Adipocyte (in vitro differentiated cells): ENCODE results near the gene PDZRN3.

Source experiments
- DNase-seq: peaks from one replicate; pipeline ENCODE4 v3.0.0-alpha.2; 2015; ENCODE audit warnings: low read depth
- H3K27me3 ChIP-seq: replicated peaks from 2 replicates; pipeline ENCODE4 v1.7.0; 2013; ENCODE audit warnings: mild to moderate bottlenecking, low read length, moderate library complexity; ENCODE audit not compliant: control insufficient read depth, insufficient read depth
- H3K36me3 ChIP-seq: 2 replicates; pipeline ENCODE4 v1.7.0; 2013; ENCODE audit warnings: low read length, mild to moderate bottlenecking, moderate library complexity; ENCODE audit not compliant: control insufficient read depth, insufficient read depth, severe bottlenecking
- H3K4me1 ChIP-seq: 2 replicates; pipeline ENCODE4 v1.7.0; 2013; ENCODE audit warnings: mild to moderate bottlenecking, low read length, moderate library complexity; ENCODE audit not compliant: control insufficient read depth, insufficient read depth
- H3K4me3 ChIP-seq: 2 replicates; pipeline ENCODE4 v1.7.0; 2013; ENCODE audit warnings: mild to moderate bottlenecking, low read length, moderate library complexity
- H3K9ac ChIP-seq: 2 replicates; pipeline ENCODE4 v1.7.0; 2013; ENCODE audit warnings: mild to moderate bottlenecking, low read length, moderate library complexity
- H3K9me3 ChIP-seq: 2 replicates; pipeline ENCODE4 v1.7.0; 2013; ENCODE audit warnings: mild to moderate bottlenecking, low read length, moderate library complexity; ENCODE audit not compliant: control insufficient read depth

PDZRN3 gene

DNA sequence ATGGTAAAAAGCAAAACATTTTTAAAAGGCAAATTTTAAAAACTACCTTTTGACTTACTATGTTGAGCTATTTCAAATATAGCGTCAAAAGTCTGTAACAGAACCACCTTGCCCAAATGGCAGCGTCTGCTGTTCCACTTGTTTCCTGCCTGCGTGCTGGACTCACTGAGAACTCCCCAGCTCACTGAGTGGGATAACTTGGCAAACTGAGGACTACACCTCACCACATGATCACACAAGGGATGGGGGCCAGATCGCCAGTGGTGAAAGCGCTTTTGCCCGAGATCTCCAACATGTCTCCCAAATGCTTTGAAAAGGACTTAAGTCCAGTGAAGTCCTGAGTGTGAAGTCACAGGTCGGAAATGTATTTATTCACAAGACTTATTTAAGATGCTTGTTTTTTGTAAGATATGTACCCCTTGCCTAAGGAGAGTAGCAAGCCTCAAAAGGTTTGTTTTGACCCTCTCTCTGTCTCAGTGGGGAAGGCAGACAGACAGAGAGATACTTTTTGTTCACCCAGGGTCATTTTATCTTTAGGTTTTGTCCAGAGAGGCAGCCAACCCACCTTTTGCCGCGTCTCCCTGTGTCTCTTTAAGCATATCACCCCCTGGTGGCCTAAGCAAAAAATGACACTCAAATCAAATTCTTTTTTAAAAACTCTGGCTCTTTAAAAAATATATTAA is 192.6 kb downstream of the PDZRN3 start:
- H3K9ac ChIP-seq = peak overlapping the region; percentile 6
- H3K4me3 ChIP-seq = no peak overlapping the region
- H3K9me3 ChIP-seq = no peaks in the 10 kb centered on the region
- H3K4me1 ChIP-seq = peaks cover 20% of the 10 kb centered on the region
- H3K27me3 ChIP-seq = no peaks in the 10 kb centered on the region
- DNase-seq = peak; percentile 74
- no peaks in the 10 kb centered on the region for H3K36me3 ChIP-seq

DNA sequence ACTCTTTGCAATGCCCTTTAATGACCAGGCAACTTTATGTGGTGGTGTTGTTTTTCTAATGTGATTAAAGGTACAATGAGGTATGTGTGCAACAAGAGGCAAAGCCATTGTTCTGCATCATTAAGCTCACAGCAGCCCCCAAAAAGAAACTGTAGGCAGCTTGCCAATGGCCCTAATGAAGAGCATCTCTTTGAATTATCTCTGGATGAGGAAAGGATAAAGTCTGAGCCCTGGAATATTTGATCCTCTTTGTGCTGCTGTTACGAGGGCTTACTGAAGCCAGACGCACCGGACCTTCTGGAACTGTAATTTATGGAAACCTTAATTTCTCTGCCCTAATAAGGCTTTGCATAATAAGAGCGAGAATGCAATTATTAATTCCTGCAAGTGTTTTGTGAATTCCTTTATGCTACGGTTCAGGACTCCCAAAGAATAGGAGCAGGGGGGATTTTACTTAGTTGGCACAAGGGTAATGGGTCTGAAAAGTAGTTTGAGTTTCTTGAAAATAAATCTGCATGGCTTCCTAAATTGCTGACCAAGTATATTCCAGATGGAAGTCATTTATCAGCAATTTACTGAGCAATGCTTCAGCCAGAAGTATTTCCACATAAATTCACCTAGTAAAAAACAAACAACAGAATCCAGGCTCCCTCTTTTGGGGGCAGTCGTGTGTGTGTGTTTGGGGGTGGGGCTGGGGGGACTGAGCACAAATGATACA is 193.4 kb downstream of the PDZRN3 start:
- no peak overlapping the region for H3K9ac ChIP-seq
- H3K27me3 ChIP-seq = no peaks in the 10 kb centered on the region
- no peak overlapping the region for H3K4me3 ChIP-seq
- peak; percentile 43 for DNase-seq
- peaks cover 20% of the 10 kb centered on the region for H3K4me1 ChIP-seq
- H3K9me3 ChIP-seq = no peaks in the 10 kb centered on the region
- no peaks in the 10 kb centered on the region for H3K36me3 ChIP-seq

- Histone ChIP-seq H3K9ac (no peak overlapping the region), H3K27me3 (no peaks in the 10 kb centered on the region), H3K9me3 (no peaks in the 10 kb centered on the region), H3K4me1 (peaks cover 24% of the 10 kb centered on the region), H3K4me3 (no peak overlapping the region), H3K36me3 (no peaks in the 10 kb centered on the region)
- DNase-seq = no peak
These were observed 197.6 kb downstream of the PDZRN3 start for GRCh38 chr3:73427048-73427706.

GRCh38 chr3:73426606-73427005 is 198.1 kb downstream of the PDZRN3 start:
- no peak overlapping the region for H3K9ac ChIP-seq
- no peaks in the 10 kb centered on the region for H3K36me3 ChIP-seq
- H3K27me3 ChIP-seq = no peaks in the 10 kb centered on the region
- H3K4me1 ChIP-seq = peaks cover 20% of the 10 kb centered on the region
- H3K9me3 ChIP-seq = no peaks in the 10 kb centered on the region
- no peak overlapping the region for H3K4me3 ChIP-seq
- no peak for DNase-seq

- no peaks in the 10 kb centered on the region for H3K27me3 ChIP-seq
These were observed 201.6 kb downstream of the PDZRN3 start for GRCh38 chr3:73423116-73423515.

DNA sequence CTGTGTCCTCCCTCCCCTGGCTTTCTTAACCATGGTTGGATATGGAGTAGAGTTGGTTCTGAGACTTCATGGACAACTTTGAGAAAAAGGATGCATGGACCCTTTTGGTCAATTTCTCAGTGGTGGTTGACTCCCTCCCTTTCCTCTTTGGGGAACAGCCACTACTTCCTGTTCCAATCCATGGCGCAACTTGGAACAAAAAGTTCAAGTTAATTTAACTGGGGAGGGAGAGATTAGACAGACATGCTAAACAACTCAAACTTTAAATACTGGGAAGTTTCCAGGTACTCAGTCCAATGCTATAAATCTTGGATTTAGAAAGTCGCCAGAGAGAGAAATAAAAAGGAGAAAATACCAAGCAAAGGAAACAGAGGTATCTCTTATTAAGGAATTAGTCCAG is 202.2 kb downstream of the PDZRN3 start:
- Histone ChIP-seq H3K4me3 (peak overlapping the region; percentile 55), H3K4me1 (peaks cover 43% of the 10 kb centered on the region), H3K9me3 (no peaks in the 10 kb centered on the region), H3K27me3 (no peaks in the 10 kb centered on the region), H3K9ac (peak overlapping the region; percentile 1), H3K36me3 (no peaks in the 10 kb centered on the region)
- no peak for DNase-seq

More at GRCh38 chr3:73423116-73423515, 201.6 kb downstream of the PDZRN3 start:
- Histone ChIP-seq H3K4me1 (peaks cover 37% of the 10 kb centered on the region), H3K9ac (peak overlapping the region; percentile 1), H3K4me3 (peak overlapping the region; percentile 55), H3K36me3 (no peaks in the 10 kb centered on the region), H3K9me3 (no peaks in the 10 kb centered on the region)
- DNase-seq = no peak

DNA sequence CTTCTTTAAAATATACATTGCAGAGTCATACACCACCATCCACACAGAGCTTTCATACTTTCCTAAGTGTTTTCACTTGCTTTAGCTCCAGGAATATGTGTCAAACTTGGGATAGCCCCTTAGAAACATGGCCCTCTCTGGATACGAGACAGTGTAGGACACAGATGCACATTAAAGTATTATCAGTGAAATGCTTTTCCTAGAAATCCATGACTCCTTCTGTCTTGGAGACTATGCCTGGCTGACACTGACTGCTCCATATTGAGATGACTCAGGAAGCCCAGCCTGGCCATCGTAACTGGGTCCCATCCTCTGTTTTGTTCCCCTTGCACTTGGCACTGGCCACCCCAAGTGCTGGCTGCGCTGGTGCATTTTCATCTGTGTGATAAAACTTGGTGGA is 204.8 kb downstream of the PDZRN3 start:
- Histone ChIP-seq H3K9me3 (no peaks in the 10 kb centered on the region), H3K4me1 (peaks cover 44% of the 10 kb centered on the region), H3K9ac (no peak overlapping the region), H3K27me3 (no peaks in the 10 kb centered on the region), H3K4me3 (peak overlapping the region; percentile 63), H3K36me3 (no peaks in the 10 kb centered on the region)
- DNase-seq = peak; percentile 24

- Histone ChIP-seq H3K36me3 (no peaks in the 10 kb centered on the region), H3K4me1 (peaks cover 44% of the 10 kb centered on the region), H3K4me3 (peak overlapping the region; percentile 63), H3K9me3 (no peaks in the 10 kb centered on the region), H3K27me3 (no peaks in the 10 kb centered on the region), H3K9ac (peak overlapping the region; percentile 46)
- peak; percentile 79 for DNase-seq
These were observed 205.4 kb downstream of the PDZRN3 start for GRCh38 chr3:73419179-73419803.

GRCh38 chr3:73418681-73419080 is 206.1 kb downstream of the PDZRN3 start:
- peak overlapping the region; percentile 46 for H3K9ac ChIP-seq
- H3K4me3 ChIP-seq = peak overlapping the region; percentile 63
- peak; percentile 10 for DNase-seq
- peaks cover 44% of the 10 kb centered on the region for H3K4me1 ChIP-seq
- no peaks in the 10 kb centered on the region for H3K9me3 ChIP-seq
- H3K36me3 ChIP-seq = no peaks in the 10 kb centered on the region
- no peaks in the 10 kb centered on the region for H3K27me3 ChIP-seq

DNA sequence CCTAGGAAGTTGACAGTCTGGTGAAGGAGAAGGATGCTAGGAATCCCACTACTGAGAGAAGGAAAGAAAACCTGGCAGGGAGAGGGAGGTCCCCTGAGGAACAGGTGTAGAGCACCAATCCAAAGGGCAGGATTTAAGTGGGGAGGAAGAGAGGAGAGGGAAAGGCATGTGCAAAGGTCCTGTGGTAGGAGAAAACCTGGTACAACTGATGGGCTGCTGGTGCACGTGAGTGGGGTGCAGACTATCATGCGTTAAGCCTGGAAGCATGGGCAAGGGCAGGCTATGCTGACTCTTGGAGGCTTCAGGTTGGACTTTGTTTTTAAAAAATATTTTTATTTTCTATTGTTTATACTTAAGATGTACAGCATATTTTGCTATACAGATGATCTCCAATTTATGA is 209.6 kb downstream of the PDZRN3 start:
- Histone ChIP-seq H3K9ac (no peak overlapping the region), H3K27me3 (no peaks in the 10 kb centered on the region), H3K4me3 (no peak overlapping the region), H3K36me3 (no peaks in the 10 kb centered on the region), H3K4me1 (peaks cover 26% of the 10 kb centered on the region), H3K9me3 (no peaks in the 10 kb centered on the region)
- DNase-seq = no peak

DNA sequence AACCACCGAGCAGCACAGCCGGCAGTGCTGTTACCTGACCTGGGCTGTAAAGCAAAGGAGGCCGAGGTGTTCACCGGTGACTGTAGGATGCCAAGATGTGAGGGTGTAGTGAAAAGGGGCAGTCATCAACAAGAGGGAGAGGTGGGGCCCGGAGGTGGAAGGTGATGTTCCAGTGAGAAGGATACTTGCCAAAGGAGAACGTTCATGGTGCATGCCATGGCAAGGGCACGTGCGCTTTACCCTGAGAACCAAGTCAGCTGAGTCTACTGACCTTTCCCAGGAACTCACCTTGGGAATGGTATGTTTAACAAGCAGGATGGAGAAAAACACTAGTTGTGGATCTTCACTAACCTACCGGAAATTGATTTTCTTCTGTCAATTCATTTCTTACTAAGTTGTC is 211.1 kb downstream of the PDZRN3 start:
- H3K4me1 ChIP-seq = peaks cover 25% of the 10 kb centered on the region
- no peak overlapping the region for H3K9ac ChIP-seq
- no peak for DNase-seq
- H3K27me3 ChIP-seq = no peaks in the 10 kb centered on the region
- no peaks in the 10 kb centered on the region for H3K9me3 ChIP-seq
- no peak overlapping the region for H3K4me3 ChIP-seq
- no peaks in the 10 kb centered on the region for H3K36me3 ChIP-seq
